ENCODE measurements around the gene CRACR2B.

CRACR2B gene

GRCh38 chr11:809287-810039 is 18.3 kb upstream of the CRACR2B start, which contains the start of gene RPLP2:
RPLP2 (plus strand) TSS chr11:809967; CDS start chr11:810235, 268 bp downstream.
- peak; percentile 89 for ATAC-seq (replicated peaks; ENCODE audit: extremely low read depth, poor library complexity, severe bottlenecking)
- peak within 1 kb of the TSS; percentile 95 for H3K27ac Mint-ChIP-seq (ENCODE audit: low read depth)

GRCh38 chr11:810040-810567 is 17.6 kb upstream of the CRACR2B start:
- Mint-ChIP-seq H3K27me3 (no peaks in the 10 kb centered on the region), H3K27ac (ENCODE audit: low read depth) (peak overlapping the region; percentile 95), H3K9me3 (no peaks in the 10 kb centered on the region), H3K36me3 (ENCODE audit: insufficient read depth) (peaks cover 50% of the 10 kb centered on the region), H3K4me1 (peaks cover 35% of the 10 kb centered on the region), H3K4me3 (peak overlapping the region; percentile 89)
- DNase-seq (ENCODE audit: low spot score in 2 of 2): no peak
- peak; percentile 20 for ATAC-seq (replicated peaks; ENCODE audit: extremely low read depth, poor library complexity, severe bottlenecking)

More at GRCh38 chr11:809287-810039, 18.3 kb upstream of the CRACR2B start, which contains the start of gene RPLP2:
- no peaks in the 10 kb centered on the region for H3K9me3 Mint-ChIP-seq
- H3K27me3 Mint-ChIP-seq: no peaks in the 10 kb centered on the region
- peaks cover 49% of the 10 kb centered on the region for H3K36me3 Mint-ChIP-seq (ENCODE audit: insufficient read depth)
- H3K4me3 Mint-ChIP-seq: peak within 1 kb of the TSS; percentile 89
- DNase-seq (ENCODE audit: low spot score in 2 of 2): peak; percentile 97
- H3K4me1 Mint-ChIP-seq: peaks cover 35% of the 10 kb centered on the region

- DNase-seq (ENCODE audit: low spot score in 2 of 2) (no peak), ATAC-seq (replicated peaks; ENCODE audit: extremely low read depth, poor library complexity, severe bottlenecking) (no peak)
- peak overlapping the region; percentile 95 for H3K27ac Mint-ChIP-seq (ENCODE audit: low read depth)
Observed at GRCh38 chr11:811446-812245, 16.1 kb upstream of the CRACR2B start.

DNA sequence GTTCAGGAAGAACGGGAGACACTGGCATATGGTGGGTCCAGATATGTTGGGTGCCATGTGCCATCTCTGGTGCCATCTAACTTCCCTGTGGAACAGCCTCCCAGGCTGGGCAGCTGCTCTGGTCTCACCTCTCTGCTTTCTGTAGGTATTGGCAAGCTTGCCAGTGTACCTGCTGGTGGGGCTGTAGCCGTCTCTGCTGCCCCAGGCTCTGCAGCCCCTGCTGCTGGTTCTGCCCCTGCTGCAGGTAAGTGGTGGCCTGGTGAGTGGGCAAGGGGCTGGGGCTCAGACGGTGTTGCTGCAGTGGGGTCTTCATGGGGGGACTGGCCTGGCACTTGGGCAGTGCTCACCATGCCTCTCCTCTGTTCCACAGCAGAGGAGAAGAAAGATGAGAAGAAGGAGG is 15.3 kb upstream of the CRACR2B start:
- Mint-ChIP-seq H3K27ac (ENCODE audit: low read depth) (no peak overlapping the region), H3K9me3 (no peaks in the 10 kb centered on the region), H3K27me3 (no peaks in the 10 kb centered on the region), H3K4me1 (peaks cover 35% of the 10 kb centered on the region), H3K4me3 (peak overlapping the region; percentile 89), H3K36me3 (ENCODE audit: insufficient read depth) (peaks cover 49% of the 10 kb centered on the region)
- ATAC-seq (replicated peaks; ENCODE audit: extremely low read depth, poor library complexity, severe bottlenecking) (no peak), DNase-seq (ENCODE audit: low spot score in 2 of 2) (no peak)

More at GRCh38 chr11:811446-812245, 16.1 kb upstream of the CRACR2B start:
- no peaks in the 10 kb centered on the region for H3K9me3 Mint-ChIP-seq
- peaks cover 51% of the 10 kb centered on the region for H3K36me3 Mint-ChIP-seq (ENCODE audit: insufficient read depth)
- peaks cover 35% of the 10 kb centered on the region for H3K4me1 Mint-ChIP-seq
- no peaks in the 10 kb centered on the region for H3K27me3 Mint-ChIP-seq
- peak overlapping the region; percentile 89 for H3K4me3 Mint-ChIP-seq

DNA sequence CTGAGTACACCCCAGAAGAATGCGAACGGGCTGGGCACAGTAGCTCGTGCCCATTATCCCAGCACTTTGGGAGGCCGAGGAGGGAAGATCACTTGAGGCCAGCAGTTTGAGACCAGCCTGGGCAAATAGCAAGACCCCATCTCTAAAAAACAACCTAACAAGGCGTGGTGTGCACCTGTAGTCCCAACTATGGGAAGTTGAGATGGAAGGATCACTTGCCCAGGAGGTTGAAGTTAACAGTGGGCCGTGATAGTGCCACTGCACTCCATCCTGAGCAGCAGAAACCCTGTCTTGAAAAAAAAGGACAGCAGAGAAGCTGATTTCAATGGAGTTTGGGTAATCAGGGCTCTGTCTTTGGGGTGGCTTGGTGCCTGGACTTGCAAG is 14.7 kb upstream of the CRACR2B start:
- H3K27me3 Mint-ChIP-seq: no peaks in the 10 kb centered on the region
- no peak overlapping the region for H3K4me3 Mint-ChIP-seq
- H3K4me1 Mint-ChIP-seq: peaks cover 30% of the 10 kb centered on the region
- no peak for ATAC-seq (replicated peaks; ENCODE audit: extremely low read depth, poor library complexity, severe bottlenecking)
- H3K36me3 Mint-ChIP-seq (ENCODE audit: insufficient read depth): peaks cover 51% of the 10 kb centered on the region
- no peak for DNase-seq (ENCODE audit: low spot score in 2 of 2)
- H3K27ac Mint-ChIP-seq (ENCODE audit: low read depth): no peak overlapping the region
- H3K9me3 Mint-ChIP-seq: no peaks in the 10 kb centered on the region

GRCh38 chr11:813456-814096 is 14.1 kb upstream of the CRACR2B start:
- ATAC-seq (replicated peaks; ENCODE audit: extremely low read depth, poor library complexity, severe bottlenecking) (no peak), DNase-seq (ENCODE audit: low spot score in 2 of 2) (no peak)
- Mint-ChIP-seq H3K27me3 (no peaks in the 10 kb centered on the region), H3K4me1 (peaks cover 26% of the 10 kb centered on the region), H3K36me3 (ENCODE audit: insufficient read depth) (peaks cover 51% of the 10 kb centered on the region), H3K9me3 (no peaks in the 10 kb centered on the region), H3K27ac (ENCODE audit: low read depth) (no peak overlapping the region), H3K4me3 (no peak overlapping the region)

DNA sequence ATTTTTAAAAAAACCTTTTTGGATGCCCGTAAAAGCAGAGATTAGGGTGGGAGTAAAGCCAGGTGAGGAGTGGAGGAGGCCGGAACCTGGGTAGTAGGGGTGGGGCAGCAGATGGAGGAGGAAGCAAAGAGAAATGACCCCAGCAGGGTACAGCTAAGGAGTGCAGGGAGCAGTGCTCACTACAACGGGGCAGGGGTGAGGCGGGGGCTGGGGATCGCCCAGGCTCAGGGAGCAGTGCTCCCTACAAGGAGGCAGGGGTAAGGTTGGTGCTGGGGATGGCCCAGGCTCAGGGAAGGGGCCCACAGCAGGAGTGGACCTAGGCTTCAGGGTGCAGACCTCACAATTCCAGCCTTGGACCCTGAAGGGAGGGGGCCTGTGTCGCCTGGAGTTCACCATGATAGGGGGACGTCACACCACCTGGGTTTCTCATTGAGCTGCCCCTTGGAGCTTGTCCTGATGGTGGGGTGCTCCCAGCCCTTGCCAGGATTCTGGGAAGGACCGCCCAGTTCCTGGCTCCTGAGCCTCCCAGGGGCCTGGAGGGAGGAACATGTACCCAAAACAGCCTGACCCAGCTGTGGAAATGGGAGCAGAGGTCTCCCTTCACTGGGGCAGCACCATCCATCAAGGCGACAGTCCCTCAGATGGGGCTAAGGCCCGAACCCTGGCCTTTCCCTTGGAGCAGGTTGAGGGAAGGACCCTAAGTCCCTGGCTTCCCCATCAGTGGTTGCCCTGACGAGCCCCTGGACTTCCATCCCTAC is 11.9 kb upstream of the CRACR2B start:
- no peak for DNase-seq (ENCODE audit: low spot score in 2 of 2)

DNA sequence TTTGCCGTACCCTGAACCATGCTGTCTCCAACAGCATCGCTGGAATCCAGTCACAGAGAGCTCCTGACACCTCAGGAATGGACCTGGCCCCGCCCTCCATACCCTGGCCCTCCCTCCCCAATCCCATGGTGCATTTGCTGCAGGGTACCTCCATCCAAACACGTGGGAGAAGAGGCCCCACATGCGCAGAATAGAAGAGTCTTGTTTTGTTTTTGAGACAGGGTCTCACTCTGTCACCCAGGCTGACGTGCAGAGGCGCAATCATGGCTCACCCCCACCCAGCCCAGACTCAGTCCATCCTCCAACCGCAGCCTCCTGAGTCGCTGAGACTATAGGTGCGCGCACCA is 11.3 kb upstream of the CRACR2B start:
- Mint-ChIP-seq H3K4me1 (peaks cover 21% of the 10 kb centered on the region), H3K27me3 (no peaks in the 10 kb centered on the region), H3K36me3 (ENCODE audit: insufficient read depth) (peaks cover 31% of the 10 kb centered on the region), H3K9me3 (no peaks in the 10 kb centered on the region), H3K4me3 (no peak overlapping the region), H3K27ac (ENCODE audit: low read depth) (no peak overlapping the region)
- ATAC-seq (replicated peaks; ENCODE audit: extremely low read depth, poor library complexity, severe bottlenecking) (no peak), DNase-seq (ENCODE audit: low spot score in 2 of 2) (no peak)

More for the DNA sequence above, 11.9 kb upstream of the CRACR2B start:
- peaks cover 20% of the 10 kb centered on the region for H3K4me1 Mint-ChIP-seq
- no peak for ATAC-seq (replicated peaks; ENCODE audit: extremely low read depth, poor library complexity, severe bottlenecking)
- no peaks in the 10 kb centered on the region for H3K9me3 Mint-ChIP-seq
- H3K4me3 Mint-ChIP-seq: no peak overlapping the region
- no peaks in the 10 kb centered on the region for H3K27me3 Mint-ChIP-seq
- peaks cover 36% of the 10 kb centered on the region for H3K36me3 Mint-ChIP-seq (ENCODE audit: insufficient read depth)
- no peak overlapping the region for H3K27ac Mint-ChIP-seq (ENCODE audit: low read depth)

DNA sequence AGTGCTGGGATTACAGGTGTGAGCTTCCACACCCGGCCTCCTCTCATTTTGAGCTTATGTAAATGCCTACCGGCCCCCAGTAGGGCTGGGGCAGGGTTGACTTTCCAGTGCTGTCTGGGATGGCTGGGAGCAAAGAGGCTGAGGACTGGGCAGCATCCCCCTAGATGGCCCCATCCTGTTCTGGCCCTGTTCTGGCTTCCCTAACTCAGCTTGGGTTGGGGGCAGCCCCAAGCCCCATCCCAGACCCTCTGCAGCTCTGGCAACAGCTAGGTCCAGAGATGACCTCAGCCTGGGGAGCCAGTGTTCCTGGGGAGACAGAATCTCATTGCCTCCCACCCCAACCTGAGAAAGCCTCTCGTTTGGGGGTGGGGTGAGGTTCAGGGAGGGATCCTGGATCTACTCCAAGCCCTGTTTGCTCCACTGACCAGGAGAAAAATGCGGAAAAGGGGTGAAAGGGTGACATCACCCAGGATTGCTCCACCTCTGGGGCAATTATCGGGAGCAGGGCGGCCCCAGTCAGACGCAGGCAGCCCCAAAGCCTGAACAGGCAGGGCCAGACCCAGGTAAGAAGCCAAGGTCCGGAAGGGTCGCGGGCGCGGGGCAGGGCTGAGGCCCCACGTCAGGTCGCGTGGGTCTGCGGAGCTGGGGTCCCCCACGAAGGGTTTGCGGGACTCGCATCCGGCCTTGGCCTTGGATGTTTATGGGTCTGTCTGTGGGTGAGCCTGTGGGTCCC is 9.2 kb upstream of the CRACR2B start, which contains the start of gene PNPLA2:
Gene PNPLA2, plus strand, starts transcription at position 519 of the 733 bp plus-strand sequence. CDS start 805 bp downstream, outside the sequence.
- H3K27me3 Mint-ChIP-seq: no peaks in the 10 kb centered on the region
- peaks cover 23% of the 10 kb centered on the region for H3K4me1 Mint-ChIP-seq
- ATAC-seq (replicated peaks; ENCODE audit: extremely low read depth, poor library complexity, severe bottlenecking) (no peak), DNase-seq (ENCODE audit: low spot score in 2 of 2) (no peak)
- peak within 1 kb of the TSS; percentile 72 for H3K27ac Mint-ChIP-seq (ENCODE audit: low read depth)
- no peaks in the 10 kb centered on the region for H3K9me3 Mint-ChIP-seq
- H3K36me3 Mint-ChIP-seq (ENCODE audit: insufficient read depth): peaks cover 23% of the 10 kb centered on the region
- peak within 1 kb of the TSS; percentile 80 for H3K4me3 Mint-ChIP-seq

DNA sequence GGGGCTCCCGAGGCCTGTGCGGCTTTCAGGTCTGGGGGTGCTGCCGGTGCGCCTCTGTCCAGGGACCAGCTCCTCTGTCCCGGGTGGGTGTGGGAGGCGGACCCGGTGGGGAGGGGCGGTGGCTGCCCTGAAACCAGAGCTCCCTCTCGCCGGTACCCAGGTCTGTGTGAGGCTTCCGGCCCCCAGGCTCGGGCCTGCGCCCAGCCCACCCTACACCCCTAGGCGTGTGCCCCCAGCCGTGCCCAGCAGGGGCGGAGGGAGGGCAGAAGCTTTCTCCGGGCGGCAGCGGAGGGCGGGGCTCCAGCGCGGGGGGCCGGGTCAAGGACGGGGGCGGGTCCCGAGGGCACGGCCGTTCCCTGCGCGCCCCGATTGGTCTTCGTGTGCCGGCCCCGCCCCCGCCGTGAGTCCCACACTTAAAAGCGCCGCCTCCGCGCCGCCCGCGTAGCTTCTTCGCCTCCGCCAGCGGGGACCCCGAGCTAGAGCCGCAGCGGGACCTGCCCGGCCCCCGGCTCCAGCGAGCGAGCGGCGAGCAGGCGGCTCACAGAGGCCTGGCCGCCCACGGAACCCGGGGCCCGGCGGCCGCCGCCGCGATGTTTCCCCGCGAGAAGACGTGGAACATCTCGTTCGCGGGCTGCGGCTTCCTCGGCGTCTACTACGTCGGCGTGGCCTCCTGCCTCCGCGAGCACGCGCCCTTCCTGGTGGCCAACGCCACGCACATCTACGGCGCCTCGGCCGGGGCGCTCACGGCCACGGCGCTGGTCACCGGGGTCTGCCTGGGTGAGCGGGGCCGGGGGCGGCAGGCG is 8.4 kb upstream of the CRACR2B start:
- no peaks in the 10 kb centered on the region for H3K27me3 Mint-ChIP-seq
- peak; percentile 72 for ATAC-seq (replicated peaks; ENCODE audit: extremely low read depth, poor library complexity, severe bottlenecking)
- H3K27ac Mint-ChIP-seq (ENCODE audit: low read depth): peak overlapping the region; percentile 72
- peaks cover 23% of the 10 kb centered on the region for H3K4me1 Mint-ChIP-seq
- peaks cover 25% of the 10 kb centered on the region for H3K36me3 Mint-ChIP-seq (ENCODE audit: insufficient read depth)
- peak overlapping the region; percentile 80 for H3K4me3 Mint-ChIP-seq
- peak; percentile 87 to 88 for DNase-seq (ENCODE audit: low spot score in 2 of 2)
- H3K9me3 Mint-ChIP-seq: no peaks in the 10 kb centered on the region

All from central memory CD8-positive, alpha-beta T cell (primary cell).